Embryonic facial prominence (tissue), 1 donor: ENCODE results near the gene POLR2B.
"Not testable (repeated sequence)": the region's sequence is repeated elsewhere in the genome, so short reads cannot be mapped to it uniquely, and the experiment has no call there.

ENCODE experiments used
- DNase-seq: peaks from one replicate; pipeline ENCODE4 v3.0.0-alpha.2; 2016; ENCODE audit errors: extremely low spot score

Gene POLR2B

GRCh38 chr4:57053508-57053907, 74.8 kb downstream of the POLR2B start:
- no peak for DNase-seq

GRCh38 chr4:57055886-57056285, 77.2 kb downstream of the POLR2B start:
- no peak for DNase-seq

- no peak for DNase-seq
These were observed 81.4 kb downstream of the POLR2B start for GRCh38 chr4:57059890-57060716.

GRCh38 chr4:57060717-57061067, 82.0 kb downstream of the POLR2B start:
- not testable (repeated sequence) for DNase-seq

- no peak for DNase-seq
These were observed 82.7 kb downstream of the POLR2B start for GRCh38 chr4:57061395-57061794.

GRCh38 chr4:57063518-57063917, 84.8 kb downstream of the POLR2B start:
- DNase-seq = no peak

- no peak for DNase-seq
These were observed 85.4 kb downstream of the POLR2B start for GRCh38 chr4:57064120-57064519.

- no peak for DNase-seq
These were observed 86.4 kb downstream of the POLR2B start for GRCh38 chr4:57064811-57065711.

GRCh38 chr4:57065730-57066482, 87.2 kb downstream of the POLR2B start:
- DNase-seq = no peak

GRCh38 chr4:57068237-57068981, 89.7 kb downstream of the POLR2B start:
- DNase-seq = no peak

GRCh38 chr4:57070461-57070860, 91.8 kb downstream of the POLR2B start:
- DNase-seq = no peak

- DNase-seq = no peak
These were observed 92.6 kb downstream of the POLR2B start for GRCh38 chr4:57071326-57071725.

- DNase-seq = no peak
These were observed 94.9 kb downstream of the POLR2B start for GRCh38 chr4:57073559-57073958.

GRCh38 chr4:57074744-57075143, 96.0 kb downstream of the POLR2B start:
- DNase-seq = no peak

GRCh38 chr4:57075367-57075766, 96.7 kb downstream of the POLR2B start:
- no peak for DNase-seq

GRCh38 chr4:57076646-57077045, 98.0 kb downstream of the POLR2B start:
- DNase-seq = no peak

GRCh38 chr4:57077550-57078343, 99.1 kb downstream of the POLR2B start:
- no peak for DNase-seq

- no peak for DNase-seq
These were observed 100.2 kb downstream of the POLR2B start for GRCh38 chr4:57078685-57079521.
